Loucy (cell line): ENCODE results near the gene TNNI3K.

ENCODE experiments used
- EZH2phosphoT487 ChIP-seq: fragments of 200-600 bp; IDR thresholded peaks from 2 replicates; pipeline ENCODE4 v1.6.1; 2018; ENCODE audit warnings: antibody characterized with exemption, mild to moderate bottlenecking, moderate library complexity, borderline replicate concordance
- TF ChIP-seq, protein P1 (sequence below): fragments of 200-600 bp; sonication (generic); conservative IDR thresholded peaks from 2 replicates; pipeline ENCODE4 v1.5.1; 2014; ENCODE audit warnings: mild to moderate bottlenecking, antibody characterized with exemption, low read length

DNA sequence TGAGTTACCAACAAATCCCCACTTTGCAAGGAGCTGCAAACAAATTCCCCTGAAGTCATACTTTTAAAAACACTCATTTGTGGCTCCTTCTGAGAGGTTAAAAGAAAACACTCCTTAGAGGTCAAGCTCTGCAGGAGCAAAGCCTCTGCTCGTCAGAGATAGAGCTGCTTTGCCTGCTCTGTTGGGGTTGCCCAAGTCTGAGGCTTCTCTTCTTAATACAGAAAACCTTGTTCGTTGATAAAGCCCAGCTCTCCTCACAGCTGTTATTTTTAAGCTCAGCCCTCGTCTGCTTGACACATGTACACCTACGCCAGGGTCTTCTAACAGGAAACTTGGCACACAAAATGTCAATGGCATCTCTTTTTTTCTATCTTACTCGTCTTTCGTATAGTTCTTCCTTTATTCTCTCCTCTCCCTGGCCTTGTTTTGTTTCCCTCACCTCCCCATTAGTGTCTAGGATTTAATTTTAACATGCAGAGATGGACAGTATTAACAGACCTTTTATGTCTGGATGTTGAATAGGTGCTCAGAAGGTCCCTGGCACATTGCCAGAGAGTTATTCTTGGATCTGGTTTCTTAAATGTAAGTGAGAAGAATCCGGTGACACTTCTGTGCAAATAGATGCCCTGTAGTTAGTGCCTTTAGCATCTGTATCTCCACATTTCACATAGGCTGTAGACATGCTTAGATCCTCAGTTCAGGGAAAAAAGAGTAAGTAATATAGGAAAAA lies 191.2 kb downstream of the TNNI3K start:
- TF ChIP-seq, protein P1, sequence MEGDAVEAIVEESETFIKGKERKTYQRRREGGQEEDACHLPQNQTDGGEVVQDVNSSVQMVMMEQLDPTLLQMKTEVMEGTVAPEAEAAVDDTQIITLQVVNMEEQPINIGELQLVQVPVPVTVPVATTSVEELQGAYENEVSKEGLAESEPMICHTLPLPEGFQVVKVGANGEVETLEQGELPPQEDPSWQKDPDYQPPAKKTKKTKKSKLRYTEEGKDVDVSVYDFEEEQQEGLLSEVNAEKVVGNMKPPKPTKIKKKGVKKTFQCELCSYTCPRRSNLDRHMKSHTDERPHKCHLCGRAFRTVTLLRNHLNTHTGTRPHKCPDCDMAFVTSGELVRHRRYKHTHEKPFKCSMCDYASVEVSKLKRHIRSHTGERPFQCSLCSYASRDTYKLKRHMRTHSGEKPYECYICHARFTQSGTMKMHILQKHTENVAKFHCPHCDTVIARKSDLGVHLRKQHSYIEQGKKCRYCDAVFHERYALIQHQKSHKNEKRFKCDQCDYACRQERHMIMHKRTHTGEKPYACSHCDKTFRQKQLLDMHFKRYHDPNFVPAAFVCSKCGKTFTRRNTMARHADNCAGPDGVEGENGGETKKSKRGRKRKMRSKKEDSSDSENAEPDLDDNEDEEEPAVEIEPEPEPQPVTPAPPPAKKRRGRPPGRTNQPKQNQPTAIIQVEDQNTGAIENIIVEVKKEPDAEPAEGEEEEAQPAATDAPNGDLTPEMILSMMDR = no peak
- no peak for TF ChIP-seq EZH2phosphoT487
